ENCODE data around the gene PAFAH1B1. TPM values are rescaled to one million over a fixed set of nuclear protein-coding genes. Genes with fewer than 3 reads are reported as not detected.

Gene PAFAH1B1
- total RNA-seq, 2 experiments from 2014 or later, result 120 to 123 TPM

DNA sequence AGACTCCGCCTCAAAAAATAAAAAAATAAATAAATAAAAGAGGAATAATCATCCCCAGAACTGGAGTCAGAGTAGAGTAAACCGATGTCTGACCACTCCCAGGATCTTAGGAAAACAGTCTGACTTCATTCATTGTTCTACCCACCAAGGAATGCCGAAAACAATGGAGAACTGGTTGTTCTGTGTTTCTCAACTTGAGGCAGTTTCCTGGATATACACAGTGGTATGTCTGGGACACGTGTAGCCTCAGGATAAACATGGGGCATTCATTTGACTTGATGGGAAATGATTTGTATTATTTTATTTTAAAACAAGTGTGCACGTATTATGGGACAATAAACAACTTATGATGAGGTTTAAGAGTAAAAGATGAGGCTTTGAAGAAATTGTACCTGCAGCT, 32.8 kb upstream of the PAFAH1B1 start:
- TF ChIP-seq, protein P1, sequence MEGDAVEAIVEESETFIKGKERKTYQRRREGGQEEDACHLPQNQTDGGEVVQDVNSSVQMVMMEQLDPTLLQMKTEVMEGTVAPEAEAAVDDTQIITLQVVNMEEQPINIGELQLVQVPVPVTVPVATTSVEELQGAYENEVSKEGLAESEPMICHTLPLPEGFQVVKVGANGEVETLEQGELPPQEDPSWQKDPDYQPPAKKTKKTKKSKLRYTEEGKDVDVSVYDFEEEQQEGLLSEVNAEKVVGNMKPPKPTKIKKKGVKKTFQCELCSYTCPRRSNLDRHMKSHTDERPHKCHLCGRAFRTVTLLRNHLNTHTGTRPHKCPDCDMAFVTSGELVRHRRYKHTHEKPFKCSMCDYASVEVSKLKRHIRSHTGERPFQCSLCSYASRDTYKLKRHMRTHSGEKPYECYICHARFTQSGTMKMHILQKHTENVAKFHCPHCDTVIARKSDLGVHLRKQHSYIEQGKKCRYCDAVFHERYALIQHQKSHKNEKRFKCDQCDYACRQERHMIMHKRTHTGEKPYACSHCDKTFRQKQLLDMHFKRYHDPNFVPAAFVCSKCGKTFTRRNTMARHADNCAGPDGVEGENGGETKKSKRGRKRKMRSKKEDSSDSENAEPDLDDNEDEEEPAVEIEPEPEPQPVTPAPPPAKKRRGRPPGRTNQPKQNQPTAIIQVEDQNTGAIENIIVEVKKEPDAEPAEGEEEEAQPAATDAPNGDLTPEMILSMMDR (IDR thresholded peaks at IDR 0.05), result no peak
- H3K36me3 Mint-ChIP-seq (ENCODE audit: low read depth), result no peaks in the 10 kb centered on the region
- Histone ChIP-seq H3K9me3 (ENCODE audit: control insufficient read depth in 1 of 2, insufficient read depth in 1 of 2, low read length in 2 of 2) (no peaks in the 10 kb centered on the region), H3K27ac (ENCODE audit: low read depth in 1 of 2, low read length in 2 of 2) (no peak overlapping the region), H3K27me3 (ENCODE audit: control insufficient read depth in 1 of 2, insufficient read depth in 2 of 2, low read length in 2 of 2) (no peaks in the 10 kb centered on the region), H3K4me3 (ENCODE audit: low read length) (no peak overlapping the region), H3K4me1 (ENCODE audit: insufficient read depth, low read length) (peaks cover 4% of the 10 kb centered on the region), H3K36me3 (ENCODE audit: insufficient read depth, low read length) (no peaks in the 10 kb centered on the region)
- no peak overlapping the region for H3K27ac Mint-ChIP-seq
- H3K4me1 Mint-ChIP-seq (ENCODE audit: low read depth), result peaks cover 6% of the 10 kb centered on the region
- DNase-seq, result no peak
- intact Hi-C loops (cut with DNase I, micrococcal nuclease), result no loop called here
- ChIA-PET CTCF (interaction anchor here (0.7 kb wide), 1 partner anchor 13 kb away, joined by 3 read pairs; no protein-coding TSS in a partner anchor), POLR2A (no interaction called here)
- no peaks in the 10 kb centered on the region for H3K9me3 Mint-ChIP-seq
- no peak overlapping the region for H3K4me3 Mint-ChIP-seq
- no peaks in the 10 kb centered on the region for H3K27me3 Mint-ChIP-seq
- no peak for ATAC-seq (ENCODE audit: poor library complexity)

DNA sequence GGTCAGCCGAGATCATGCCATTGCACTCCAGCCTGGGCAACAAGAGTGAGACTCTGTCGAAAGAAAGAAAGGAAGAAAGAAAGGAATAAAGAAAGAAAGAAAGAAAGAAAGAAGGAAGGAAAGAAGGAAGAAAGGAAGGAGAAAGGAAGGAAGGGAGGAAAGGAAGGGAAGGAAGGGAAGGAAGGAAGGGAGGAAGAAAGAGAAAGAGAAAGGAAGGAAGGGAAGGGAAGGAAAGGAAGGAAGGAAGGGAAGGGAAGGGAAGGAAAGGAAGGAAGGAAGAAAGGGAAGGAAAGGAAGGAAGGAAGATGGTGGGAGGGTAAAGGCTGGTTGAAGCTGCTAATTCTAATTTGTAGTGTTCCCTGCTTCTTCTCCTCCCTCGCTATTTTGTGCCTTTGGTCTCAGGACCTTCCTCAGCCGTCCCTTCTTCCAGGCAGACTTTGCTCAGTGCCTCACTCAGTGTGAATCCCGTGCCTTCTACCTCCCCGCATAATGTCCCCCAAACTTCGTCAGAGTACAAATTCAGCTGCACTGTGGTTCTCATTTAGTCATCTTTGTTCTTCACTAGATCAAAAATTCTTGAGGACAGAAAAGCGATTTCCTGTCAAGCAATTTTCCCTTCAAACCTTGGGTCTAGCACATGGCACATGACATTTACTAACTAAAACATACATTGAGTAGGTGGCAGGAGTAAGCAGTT, 31.1 kb upstream of the PAFAH1B1 start:
- Histone ChIP-seq H3K27me3 (ENCODE audit: control insufficient read depth in 1 of 2, insufficient read depth in 2 of 2, low read length in 2 of 2) (no peaks in the 10 kb centered on the region), H3K36me3 (ENCODE audit: insufficient read depth, low read length) (no peaks in the 10 kb centered on the region), H3K27ac (ENCODE audit: low read depth in 1 of 2, low read length in 2 of 2) (no peak overlapping the region), H3K4me1 (ENCODE audit: insufficient read depth, low read length) (peaks cover 4% of the 10 kb centered on the region), H3K4me3 (ENCODE audit: low read length) (no peak overlapping the region), H3K9me3 (ENCODE audit: control insufficient read depth in 1 of 2, insufficient read depth in 1 of 2, low read length in 2 of 2) (no peaks in the 10 kb centered on the region)
- TF ChIP-seq, protein P1 (IDR thresholded peaks at IDR 0.05), result no peak
- H3K9me3 Mint-ChIP-seq, result no peaks in the 10 kb centered on the region
- peaks cover 6% of the 10 kb centered on the region for H3K4me1 Mint-ChIP-seq (ENCODE audit: low read depth)
- POLR2A ChIA-PET, result no interaction called here
- intact Hi-C loops (cut with DNase I, micrococcal nuclease), result no loop called here
- H3K27ac Mint-ChIP-seq, result no peak overlapping the region
- no peaks in the 10 kb centered on the region for H3K36me3 Mint-ChIP-seq (ENCODE audit: low read depth)
- peak overlapping the region; percentile 13 for H3K4me3 Mint-ChIP-seq
- CTCF ChIA-PET, result no interaction called here
- ATAC-seq (ENCODE audit: poor library complexity), result peak; percentile 44
- peak in 1 of 14 experiments; percentile 5 for DNase-seq
- no peaks in the 10 kb centered on the region for H3K27me3 Mint-ChIP-seq

DNA sequence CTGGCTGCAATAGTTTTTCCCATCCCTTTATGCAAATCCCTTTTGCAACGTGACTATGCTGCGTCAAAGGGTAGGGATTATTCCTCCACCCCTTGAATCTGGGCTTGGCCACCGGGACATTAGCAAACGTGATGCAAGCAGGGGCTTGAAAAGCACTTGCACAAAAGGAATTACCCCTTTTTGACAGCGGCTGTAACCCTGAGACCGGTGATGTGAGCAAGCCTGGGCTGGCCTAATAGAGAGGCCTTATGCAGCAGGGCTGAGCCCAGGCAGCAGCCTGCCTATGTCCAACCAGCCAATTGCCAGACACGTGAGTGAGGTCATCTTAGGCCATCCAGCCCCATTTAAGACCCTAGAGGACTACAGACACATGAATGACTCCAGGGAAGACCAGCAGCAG, 30.4 kb upstream of the PAFAH1B1 start:
- no peak overlapping the region for H3K27ac ChIP-seq (ENCODE audit: low read depth in 1 of 2, low read length in 2 of 2)
- no peaks in the 10 kb centered on the region for H3K27me3 ChIP-seq (ENCODE audit: control insufficient read depth in 1 of 2, insufficient read depth in 2 of 2, low read length in 2 of 2)
- ChIA-PET CTCF (no interaction called here), POLR2A (no interaction called here)
- Mint-ChIP-seq H3K9me3 (no peaks in the 10 kb centered on the region), H3K4me1 (ENCODE audit: low read depth) (peaks cover 6% of the 10 kb centered on the region), H3K27ac (no peak overlapping the region), H3K4me3 (no peak overlapping the region), H3K27me3 (no peaks in the 10 kb centered on the region), H3K36me3 (ENCODE audit: low read depth) (no peaks in the 10 kb centered on the region)
- ATAC-seq (ENCODE audit: poor library complexity) (no peak), DNase-seq (no peak)
- H3K36me3 ChIP-seq (ENCODE audit: insufficient read depth, low read length), result no peaks in the 10 kb centered on the region
- intact Hi-C loops (cut with DNase I, micrococcal nuclease), result no loop called here
- no peak overlapping the region for H3K4me3 ChIP-seq (ENCODE audit: low read length)
- TF ChIP-seq, protein P1 (IDR thresholded peaks at IDR 0.05), result no peak
- H3K9me3 ChIP-seq (ENCODE audit: control insufficient read depth in 1 of 2, insufficient read depth in 1 of 2, low read length in 2 of 2), result no peaks in the 10 kb centered on the region
- peaks cover 4% of the 10 kb centered on the region for H3K4me1 ChIP-seq (ENCODE audit: insufficient read depth, low read length)
